ENCODE data around the gene KIAA1755.

- no peak for TF ChIP-seq CTCF (conservative IDR thresholded peaks at IDR 0.05; ENCODE audit: low read depth, low read length)
- no peak for TF ChIP-seq EZH2 (IDR thresholded peaks at IDR 0.05; ENCODE audit: low read length, unreplicated experiment)
- TF ChIP-seq EZH2phosphoT487 (IDR thresholded peaks at IDR 0.05; ENCODE audit: borderline replicate concordance, low read length) = no peak
Measured at GRCh38 chr20:38308447-38308846, 47.9 kb upstream of the KIAA1755 start.

All from PC-3 (cell line).